HG02870 (cell line): ENCODE measurements around the gene LTBP1.

Experiments
- ATAC-seq: cut with Tn5 transposase; IDR thresholded peaks from one replicate; pipeline ENCODE4 v1.9.1; 2021; ENCODE audit warnings: mild to moderate bottlenecking, moderate library complexity; ENCODE audit not compliant: unreplicated experiment

Gene LTBP1

DNA sequence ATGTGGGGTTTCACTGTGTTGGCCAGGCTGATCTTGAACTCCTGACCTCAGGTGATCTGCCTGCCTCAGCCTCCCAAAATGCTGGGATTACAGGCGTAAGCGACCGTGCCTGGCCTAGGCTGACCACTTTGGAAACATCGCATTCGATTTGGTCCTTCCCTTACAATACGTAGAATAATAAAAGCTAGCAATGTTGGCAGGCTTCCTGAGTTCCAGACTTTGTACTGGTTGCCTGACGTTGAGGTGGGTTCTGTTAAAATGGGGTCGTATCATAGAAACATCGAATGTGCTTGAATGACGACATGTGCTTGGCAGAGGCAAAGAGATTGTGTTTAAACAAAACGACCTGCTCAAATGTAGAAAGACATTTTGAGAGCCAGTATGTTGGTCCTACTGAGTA, 56.1 kb downstream of the LTBP1 start:
- ATAC-seq = no peak

DNA sequence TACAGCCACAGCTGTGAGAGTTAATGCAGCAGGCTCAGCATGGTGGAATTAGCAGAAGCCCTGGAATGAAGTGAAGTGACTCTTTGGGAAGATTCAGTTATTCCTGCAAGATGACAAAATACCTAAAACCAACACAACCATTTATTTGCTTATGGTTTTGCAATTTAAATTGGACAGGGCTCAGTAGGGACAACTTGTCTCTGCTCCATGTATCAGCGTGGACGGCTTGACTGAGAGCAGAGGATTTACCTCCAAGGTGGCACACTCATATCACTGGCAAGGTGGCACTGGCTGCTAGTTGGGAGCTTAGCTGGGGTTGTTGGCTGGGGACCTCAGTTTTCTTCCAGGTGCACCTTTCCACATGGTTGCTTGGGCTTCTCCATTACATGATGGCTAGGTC, 58.3 kb downstream of the LTBP1 start:
- no peak for ATAC-seq

GRCh38 chr2:33008716-33009115, 62.0 kb downstream of the LTBP1 start:
- ATAC-seq = no peak

DNA sequence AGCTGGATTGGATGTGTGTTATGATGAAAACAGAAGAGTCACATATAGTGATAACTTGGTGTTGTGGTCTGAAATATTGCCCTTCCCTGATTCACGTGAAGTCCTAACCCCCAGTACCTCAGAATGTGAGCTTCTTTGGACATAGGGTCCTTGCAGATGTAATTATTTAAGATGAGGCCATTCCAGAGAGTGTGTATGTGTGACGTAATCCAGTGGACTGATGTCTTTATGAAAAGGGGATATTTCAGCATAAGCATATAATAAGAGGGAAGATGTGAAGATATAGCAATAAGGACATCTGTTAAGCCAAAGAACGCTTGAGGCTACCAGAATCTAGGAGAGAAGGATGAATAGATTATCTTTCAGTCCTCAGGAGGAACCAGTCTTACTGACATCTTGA, 62.5 kb downstream of the LTBP1 start:
- ATAC-seq = no peak

- ATAC-seq = no peak
Measured at GRCh38 chr2:33011373-33011772, 64.6 kb downstream of the LTBP1 start.

- no peak for ATAC-seq
Measured at GRCh38 chr2:33011941-33012340, 65.2 kb downstream of the LTBP1 start.

- ATAC-seq = no peak
Measured at GRCh38 chr2:33013684-33014110, 66.9 kb downstream of the LTBP1 start.

DNA sequence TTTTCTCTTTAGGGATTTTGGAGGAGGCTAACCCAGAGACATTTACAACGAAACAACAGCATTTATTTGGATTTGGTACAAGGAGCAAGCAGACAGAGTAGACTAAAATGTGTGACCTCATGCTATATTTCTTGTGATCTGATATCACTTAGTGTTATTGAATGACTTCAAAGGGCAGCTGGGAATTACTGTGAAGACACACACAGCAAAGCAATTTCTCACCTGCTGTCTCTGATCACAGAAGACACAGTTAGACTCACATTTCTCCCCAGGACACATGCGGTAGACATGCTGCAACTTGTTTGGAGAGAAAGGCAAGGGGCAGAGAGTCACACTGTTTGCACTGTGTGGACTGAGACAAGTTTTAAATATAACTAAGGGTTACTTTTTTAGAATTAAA, 67.5 kb downstream of the LTBP1 start:
- no peak for ATAC-seq

DNA sequence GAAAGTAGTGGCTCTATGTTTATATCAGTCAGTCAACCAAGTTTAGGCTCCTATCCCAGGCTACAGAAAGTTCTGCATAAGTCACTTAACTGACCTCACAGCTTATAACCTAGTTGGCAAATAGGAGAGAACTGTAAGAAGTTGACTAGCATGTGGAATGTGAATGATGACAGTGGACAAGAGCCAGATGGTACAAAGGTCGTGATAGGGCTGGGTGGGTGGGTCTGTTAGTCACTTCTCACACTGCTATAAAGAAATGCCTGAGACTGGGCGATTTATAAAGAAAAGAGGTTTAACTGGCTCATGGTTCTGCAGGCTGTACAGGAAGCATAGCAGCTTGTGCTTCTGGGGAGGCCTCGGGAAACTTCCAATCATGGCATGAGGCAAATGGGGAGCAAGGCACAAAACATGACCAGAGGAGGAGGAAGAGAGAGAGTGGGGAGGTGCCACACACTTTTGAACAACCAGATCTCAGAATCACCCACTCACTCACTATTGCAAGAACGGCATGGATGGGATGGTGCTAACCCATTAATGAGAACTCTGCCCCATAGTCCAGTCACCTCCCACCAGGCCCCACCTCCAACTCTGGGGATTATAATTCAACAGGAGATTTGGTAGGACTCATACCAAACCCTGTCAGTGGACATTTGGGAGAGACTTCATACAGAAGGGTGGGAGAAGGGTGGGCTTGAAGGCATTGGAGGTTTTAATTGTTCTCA, 68.8 kb downstream of the LTBP1 start:
- ATAC-seq = no peak

DNA sequence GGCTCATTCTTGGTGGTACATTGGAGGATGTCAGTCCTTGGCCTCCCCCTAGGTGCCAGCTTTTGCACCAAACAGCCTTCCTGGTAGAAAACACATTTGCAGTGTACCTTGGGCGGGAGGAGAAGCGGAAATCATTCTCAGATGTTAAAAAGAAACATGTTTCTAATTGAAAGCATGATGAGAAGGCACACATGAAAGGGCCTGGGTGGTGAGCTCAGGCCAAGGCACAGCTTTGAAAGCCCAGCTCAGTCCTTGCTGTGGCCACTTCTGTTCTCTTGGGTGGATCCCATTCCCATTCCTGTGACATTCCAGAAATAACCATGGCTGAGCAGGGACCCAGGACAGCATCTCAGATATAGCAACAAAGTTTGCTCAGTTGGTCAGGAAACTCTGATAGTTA, 71.5 kb downstream of the LTBP1 start:
- no peak for ATAC-seq

GRCh38 chr2:33019796-33020195, 73.0 kb downstream of the LTBP1 start:
- no peak for ATAC-seq

DNA sequence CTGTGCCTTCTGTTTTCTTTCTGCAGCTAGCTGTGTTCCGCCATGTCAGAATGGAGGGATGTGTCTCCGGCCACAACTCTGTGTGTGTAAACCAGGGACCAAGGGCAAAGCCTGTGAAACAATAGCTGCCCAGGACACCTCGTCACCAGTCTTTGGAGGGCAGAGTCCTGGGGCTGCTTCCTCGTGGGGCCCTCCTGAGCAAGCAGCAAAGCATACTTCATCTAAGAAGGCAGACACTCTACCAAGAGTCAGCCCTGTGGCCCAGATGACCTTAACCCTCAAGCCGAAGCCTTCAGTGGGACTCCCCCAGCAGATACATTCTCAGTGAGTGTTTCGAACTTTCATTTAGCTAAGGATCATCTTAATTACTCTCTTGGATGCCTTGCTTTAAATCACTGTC, 74.1 kb downstream of the LTBP1 start:
- no peak for ATAC-seq

GRCh38 chr2:33021542-33022227, 74.9 kb downstream of the LTBP1 start:
- no peak for ATAC-seq

DNA sequence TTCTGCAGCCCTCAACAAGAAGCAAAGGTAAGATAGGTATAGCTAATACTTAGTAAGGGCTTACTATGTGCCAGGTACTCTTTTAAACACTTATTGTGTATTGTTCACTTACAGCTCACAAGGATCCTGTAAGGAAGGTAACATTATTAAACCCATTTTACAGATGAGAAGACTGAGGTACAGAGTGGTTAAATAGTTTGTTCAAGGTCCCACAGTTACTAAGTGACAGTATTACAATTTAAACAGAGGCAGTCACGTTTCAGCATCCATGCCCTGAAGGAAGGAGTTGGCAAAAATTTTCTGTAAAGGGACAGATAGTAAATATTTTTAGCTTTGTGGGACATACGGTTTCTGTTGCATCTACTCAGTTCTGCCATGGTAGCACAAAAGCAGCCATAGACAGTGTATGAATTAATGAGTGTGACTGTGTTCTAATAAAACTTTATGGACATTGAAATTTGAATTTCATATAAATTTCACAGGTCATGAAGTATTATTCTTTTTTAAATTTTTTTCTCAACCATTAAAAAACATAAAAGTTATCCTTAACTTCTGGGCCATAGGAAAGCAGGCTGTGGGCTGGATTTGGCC, 75.7 kb downstream of the LTBP1 start:
- no peak for ATAC-seq

GRCh38 chr2:33022989-33023727, 76.4 kb downstream of the LTBP1 start:
- no peak for ATAC-seq

DNA sequence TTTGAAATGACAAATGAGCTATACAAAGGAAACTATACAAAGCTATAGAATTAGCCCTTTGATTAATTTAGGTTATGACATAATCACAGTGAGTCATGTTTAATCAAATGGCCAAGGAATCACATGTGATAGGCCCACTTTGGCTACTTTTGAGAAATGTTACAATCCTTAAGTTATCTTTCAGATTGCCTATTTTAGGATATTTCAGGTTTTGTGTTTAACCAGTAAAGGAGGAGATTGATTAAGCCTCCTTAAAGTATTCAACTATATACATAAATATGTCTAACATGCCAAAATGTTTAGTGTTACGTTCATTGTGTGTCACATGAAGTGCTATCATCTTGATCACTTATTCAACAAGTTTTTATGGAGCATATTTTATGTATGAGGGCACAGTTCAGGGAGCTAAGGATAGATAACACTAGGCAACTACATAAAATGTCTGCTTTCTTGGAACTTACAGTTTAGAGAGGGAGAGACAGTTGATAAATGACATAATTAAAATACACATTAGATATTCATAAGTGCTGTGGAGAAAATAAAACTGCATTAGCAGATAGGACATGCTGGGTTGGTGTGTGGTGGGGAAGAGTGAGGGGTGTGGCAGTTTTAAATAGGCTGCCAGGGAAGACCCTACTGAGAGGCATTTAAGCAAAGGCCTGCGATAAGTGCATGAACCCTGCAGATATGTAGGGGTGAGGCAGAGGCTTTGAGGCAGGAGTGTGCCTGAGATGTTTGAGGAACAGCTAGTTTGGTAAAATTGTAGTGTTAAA, 77.2 kb downstream of the LTBP1 start:
- ATAC-seq = no peak

DNA sequence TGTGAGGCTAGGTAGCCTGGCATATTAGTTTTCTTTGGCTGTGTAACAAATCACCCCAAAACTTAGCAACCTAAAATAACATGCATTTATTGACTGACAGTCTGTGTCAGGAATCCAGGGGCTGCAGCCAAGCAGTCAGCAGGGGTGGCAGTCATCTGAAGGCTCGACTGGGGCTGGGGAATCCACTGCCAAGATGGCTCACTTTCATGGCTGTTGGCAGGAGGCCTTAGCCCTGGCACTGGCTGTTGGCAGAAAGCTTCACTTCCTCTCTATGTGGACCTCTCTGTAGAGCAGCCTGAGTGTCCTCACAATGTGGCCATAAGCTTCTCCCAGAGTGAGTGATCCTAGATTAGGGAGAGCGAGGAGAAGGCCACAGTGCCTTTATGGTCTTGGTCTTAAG, 78.0 kb downstream of the LTBP1 start:
- ATAC-seq = no peak

- ATAC-seq = no peak
Measured at GRCh38 chr2:33029459-33029858, 82.7 kb downstream of the LTBP1 start.

GRCh38 chr2:33029926-33030325, 83.2 kb downstream of the LTBP1 start:
- ATAC-seq = no peak

GRCh38 chr2:33030326-33030725, 83.6 kb downstream of the LTBP1 start:
- no peak for ATAC-seq

DNA sequence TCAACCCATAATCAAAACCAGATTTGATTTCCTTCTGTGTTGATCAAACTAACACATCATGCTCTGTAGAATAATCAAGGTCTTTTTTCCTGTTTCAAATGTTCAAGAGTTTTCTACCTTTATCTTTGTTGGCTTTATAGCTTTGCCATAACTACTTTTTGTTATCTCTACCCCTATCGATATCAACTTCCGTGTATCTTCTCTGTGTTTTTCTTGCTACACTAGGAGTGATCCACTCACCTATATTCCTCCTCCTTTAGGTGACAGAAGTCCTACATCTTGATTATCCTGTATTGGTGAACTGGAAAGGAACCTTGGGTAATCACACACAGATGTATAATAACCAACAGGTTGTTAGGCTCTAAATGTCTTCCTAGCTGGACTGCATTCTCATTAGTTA, 85.5 kb downstream of the LTBP1 start:
- ATAC-seq = no peak
